Measurements from ENCODE around the gene BTBD9. TPM values are rescaled to one million over a fixed set of nuclear protein-coding genes. Genes with fewer than 3 reads are reported as not detected.

BTBD9 gene
- total RNA-seq, 6 experiments from 2014 or later: 11.0 to 12.7 (median 12.5) TPM

DNA sequence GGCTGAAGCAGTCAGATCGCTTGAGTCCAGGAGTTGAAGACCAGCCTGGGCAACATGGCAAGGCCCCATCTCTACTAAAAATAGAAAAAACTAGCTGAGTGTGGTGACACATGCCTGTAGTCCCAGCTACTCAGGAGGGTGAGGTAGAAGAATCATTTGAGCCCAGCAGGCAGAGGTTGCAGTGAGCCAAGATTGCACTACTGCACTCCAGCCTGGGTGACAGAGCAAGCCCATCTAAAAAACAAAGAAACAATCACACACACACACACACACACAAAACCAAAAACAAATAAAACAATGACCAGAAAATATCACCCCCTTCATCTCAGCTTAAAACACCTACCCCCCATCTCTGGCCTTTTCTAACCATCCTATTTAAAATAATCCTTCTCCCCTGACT lies 68.0 kb downstream of the BTBD9 start:
- Mint-ChIP-seq H3K27ac (0 out of 2 replicates have a peak overlapping the region, but pooled peaks have one; percentile 4), H3K4me1 (ENCODE audit: low read depth) (peaks cover 35% of the 10 kb centered on the region), H3K9me3 (no peaks in the 10 kb centered on the region)

DNA sequence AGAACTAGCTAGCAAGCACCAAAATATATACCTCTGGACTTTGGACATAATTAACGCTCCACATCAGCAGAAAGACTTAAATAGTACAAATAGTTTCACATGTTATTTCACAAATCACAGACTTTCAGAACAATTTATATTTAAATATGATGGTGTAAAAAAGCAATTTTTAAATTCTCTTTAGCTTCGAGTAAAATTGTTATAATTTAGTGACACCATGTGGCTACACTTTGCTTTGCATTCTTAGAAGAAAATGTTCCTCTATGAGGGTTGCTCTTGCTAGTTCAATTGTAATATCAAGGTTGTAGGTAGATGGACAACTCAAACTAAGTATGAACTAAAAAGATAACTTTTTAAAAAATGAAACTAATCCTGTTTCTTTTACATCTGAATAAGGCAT lies 69.0 kb downstream of the BTBD9 start:
- Mint-ChIP-seq H3K4me3 (no peak overlapping the region), H3K4me1 (ENCODE audit: low read depth) (peaks cover 42% of the 10 kb centered on the region), H3K27me3 (ENCODE audit: insufficient read depth) (no peaks in the 10 kb centered on the region; the same call in 1 of the 2 replicates), H3K27ac (no peak overlapping the region), H3K9me3 (no peaks in the 10 kb centered on the region), H3K36me3 (ENCODE audit: low read depth) (no peaks in the 10 kb centered on the region)
- TF ChIP-seq, protein P1, sequence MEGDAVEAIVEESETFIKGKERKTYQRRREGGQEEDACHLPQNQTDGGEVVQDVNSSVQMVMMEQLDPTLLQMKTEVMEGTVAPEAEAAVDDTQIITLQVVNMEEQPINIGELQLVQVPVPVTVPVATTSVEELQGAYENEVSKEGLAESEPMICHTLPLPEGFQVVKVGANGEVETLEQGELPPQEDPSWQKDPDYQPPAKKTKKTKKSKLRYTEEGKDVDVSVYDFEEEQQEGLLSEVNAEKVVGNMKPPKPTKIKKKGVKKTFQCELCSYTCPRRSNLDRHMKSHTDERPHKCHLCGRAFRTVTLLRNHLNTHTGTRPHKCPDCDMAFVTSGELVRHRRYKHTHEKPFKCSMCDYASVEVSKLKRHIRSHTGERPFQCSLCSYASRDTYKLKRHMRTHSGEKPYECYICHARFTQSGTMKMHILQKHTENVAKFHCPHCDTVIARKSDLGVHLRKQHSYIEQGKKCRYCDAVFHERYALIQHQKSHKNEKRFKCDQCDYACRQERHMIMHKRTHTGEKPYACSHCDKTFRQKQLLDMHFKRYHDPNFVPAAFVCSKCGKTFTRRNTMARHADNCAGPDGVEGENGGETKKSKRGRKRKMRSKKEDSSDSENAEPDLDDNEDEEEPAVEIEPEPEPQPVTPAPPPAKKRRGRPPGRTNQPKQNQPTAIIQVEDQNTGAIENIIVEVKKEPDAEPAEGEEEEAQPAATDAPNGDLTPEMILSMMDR (IDR thresholded peaks at IDR 0.05): peak; percentile 78
- DNase-seq: peak; percentile 20

More for the DNA sequence above, 68.0 kb downstream of the BTBD9 start:
- DNase-seq: no peak
- Mint-ChIP-seq H3K27me3 (ENCODE audit: insufficient read depth) (no peaks in the 10 kb centered on the region; the same call in 1 of the 2 replicates), H3K36me3 (ENCODE audit: low read depth) (no peaks in the 10 kb centered on the region), H3K4me3 (no peak overlapping the region)
- TF ChIP-seq, protein P1 (IDR thresholded peaks at IDR 0.05): no peak

DNA sequence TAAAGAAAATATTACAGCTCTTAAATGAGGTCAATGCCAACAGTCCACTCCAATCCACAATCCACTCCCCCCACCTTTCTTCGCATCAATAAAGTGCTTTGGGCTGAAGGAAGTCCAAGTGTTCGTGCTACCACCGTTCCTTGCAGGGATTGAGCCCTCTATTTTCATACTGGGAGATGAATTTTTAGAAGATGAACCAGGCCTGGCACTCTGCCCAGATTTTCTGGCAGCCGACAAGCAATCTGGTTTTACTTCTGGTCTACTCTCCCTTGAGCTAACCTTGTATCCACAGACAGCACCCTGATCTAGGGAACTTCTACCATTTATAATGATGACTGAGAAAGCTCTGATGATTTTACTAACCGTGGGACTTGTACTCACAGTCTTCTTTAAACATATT lies 72.3 kb downstream of the BTBD9 start:
- TF ChIP-seq, protein P1 (IDR thresholded peaks at IDR 0.05): no peak
- peak overlapping the region; percentile 43 for H3K4me3 Mint-ChIP-seq
- peak overlapping the region; percentile 51 for H3K27ac Mint-ChIP-seq
- peaks cover 4% of the 10 kb centered on the region; the same call in 1 of the 2 replicates for H3K27me3 Mint-ChIP-seq (ENCODE audit: insufficient read depth)
- peaks cover 38% of the 10 kb centered on the region for H3K4me1 Mint-ChIP-seq (ENCODE audit: low read depth)
- H3K9me3 Mint-ChIP-seq: no peaks in the 10 kb centered on the region
- H3K36me3 Mint-ChIP-seq (ENCODE audit: low read depth): no peaks in the 10 kb centered on the region
- DNase-seq: peak; percentile 85

DNA sequence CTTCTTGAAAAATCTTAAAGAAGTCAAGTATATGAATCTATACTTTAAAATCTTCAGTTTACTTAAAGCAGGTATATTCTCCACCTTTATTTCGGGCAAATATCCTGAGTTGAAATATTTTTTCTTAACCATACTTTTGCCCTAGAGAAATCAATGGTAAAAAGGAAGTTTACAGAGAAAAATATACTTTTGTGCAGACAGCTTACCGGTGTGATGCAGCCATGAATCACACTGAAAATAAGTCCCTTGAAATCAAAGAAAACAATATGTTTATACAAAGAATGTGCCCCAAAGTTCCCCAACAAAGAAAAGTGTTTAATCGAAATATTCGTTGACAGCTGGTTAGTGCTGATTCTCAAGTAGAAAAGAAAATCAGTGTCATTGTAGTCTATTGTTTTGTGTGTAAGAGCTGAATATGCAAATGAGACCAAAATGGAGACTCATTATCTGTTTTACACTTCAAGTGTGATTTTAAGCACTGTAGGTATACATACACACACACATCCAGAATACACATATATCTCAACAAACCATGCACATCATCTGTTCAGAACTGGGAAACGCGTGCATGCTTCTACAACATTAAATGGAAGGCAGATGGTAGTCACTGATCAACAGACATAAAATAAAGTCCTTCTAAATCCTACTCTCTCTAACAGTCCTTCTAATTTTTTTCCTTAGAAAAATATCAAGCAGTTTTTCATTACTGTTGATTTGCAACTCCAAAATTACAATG lies 73.3 kb downstream of the BTBD9 start:
- H3K4me1 Mint-ChIP-seq (ENCODE audit: low read depth): peaks cover 29% of the 10 kb centered on the region
- TF ChIP-seq, protein P1 (IDR thresholded peaks at IDR 0.05): no peak
- DNase-seq: no peak
- H3K36me3 Mint-ChIP-seq (ENCODE audit: low read depth): no peaks in the 10 kb centered on the region
- H3K4me3 Mint-ChIP-seq: no peak overlapping the region
- H3K27ac Mint-ChIP-seq: no peak overlapping the region
- H3K9me3 Mint-ChIP-seq: no peaks in the 10 kb centered on the region
- H3K27me3 Mint-ChIP-seq (ENCODE audit: insufficient read depth): peaks cover 4% of the 10 kb centered on the region; the same call in 1 of the 2 replicates

DNA sequence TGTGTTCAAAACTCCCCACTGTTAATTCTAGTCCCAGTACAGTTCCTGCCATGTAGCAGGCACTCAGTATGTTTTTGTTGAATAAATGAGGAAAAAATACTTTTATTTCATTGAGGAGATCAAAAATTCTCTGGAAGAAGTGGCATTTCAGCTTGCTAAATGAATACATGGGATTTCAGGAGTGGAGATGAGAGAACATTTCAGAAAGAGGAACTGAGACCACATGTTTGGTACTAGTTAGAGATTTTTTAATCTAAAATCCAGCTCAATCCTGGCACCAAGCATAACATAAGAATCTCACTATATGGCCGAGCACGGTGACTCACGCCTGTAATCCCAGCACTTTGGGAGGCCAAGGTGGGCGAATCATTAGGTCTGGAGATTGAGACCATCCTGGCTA lies 75.4 kb downstream of the BTBD9 start:
- H3K4me3 Mint-ChIP-seq: no peak overlapping the region
- H3K4me1 Mint-ChIP-seq (ENCODE audit: low read depth): peaks cover 29% of the 10 kb centered on the region
- TF ChIP-seq, protein P1 (IDR thresholded peaks at IDR 0.05): no peak
- no peaks in the 10 kb centered on the region for H3K9me3 Mint-ChIP-seq
- H3K27ac Mint-ChIP-seq: no peak overlapping the region
- peaks cover 4% of the 10 kb centered on the region; the same call in 1 of the 2 replicates for H3K27me3 Mint-ChIP-seq (ENCODE audit: insufficient read depth)
- H3K36me3 Mint-ChIP-seq (ENCODE audit: low read depth): no peaks in the 10 kb centered on the region
- DNase-seq: no peak
